ENCODE measurements around the gene TMED10.

Gene TMED10

GRCh38 chr14:75176142-75176820 is at the start of gene TMED10:
TMED10 (minus strand) TSS chr14:75176612; CDS start chr14:75176579, 33 bp downstream.
- DNase-seq (ENCODE audit: low read depth): peak; percentile 84
- H3K4me3 ChIP-seq (ENCODE audit: control insufficient read depth, low read depth, low read length): peak within 1 kb of the TSS; percentile 93
- no peak for TF ChIP-seq CTCF (conservative IDR thresholded peaks at IDR 0.05; ENCODE audit: control insufficient read depth, insufficient read depth, low read depth, low read length)

GRCh38 chr14:75224561-75224960 is 48.1 kb upstream of the TMED10 start:
- H3K4me3 ChIP-seq (ENCODE audit: control insufficient read depth, low read depth, low read length): no peak overlapping the region
- no peak for TF ChIP-seq CTCF (conservative IDR thresholded peaks at IDR 0.05; ENCODE audit: control insufficient read depth, insufficient read depth, low read depth, low read length)
- DNase-seq (ENCODE audit: low read depth): peak; percentile 36

GRCh38 chr14:75223664-75224154 is 47.3 kb upstream of the TMED10 start:
- H3K4me3 ChIP-seq (ENCODE audit: control insufficient read depth, low read depth, low read length): no peak overlapping the region
- no peak for TF ChIP-seq CTCF (conservative IDR thresholded peaks at IDR 0.05; ENCODE audit: control insufficient read depth, insufficient read depth, low read depth, low read length)
- DNase-seq (ENCODE audit: low read depth): no peak

GRCh38 chr14:75222208-75222701 is 45.8 kb upstream of the TMED10 start:
- no peak for TF ChIP-seq CTCF (conservative IDR thresholded peaks at IDR 0.05; ENCODE audit: control insufficient read depth, insufficient read depth, low read depth, low read length)
- H3K4me3 ChIP-seq (ENCODE audit: control insufficient read depth, low read depth, low read length): no peak overlapping the region
- peak; percentile 91 for DNase-seq (ENCODE audit: low read depth)

- H3K4me3 ChIP-seq (ENCODE audit: control insufficient read depth, low read depth, low read length): no peak overlapping the region
- DNase-seq (ENCODE audit: low read depth): no peak
- no peak for TF ChIP-seq CTCF (conservative IDR thresholded peaks at IDR 0.05; ENCODE audit: control insufficient read depth, insufficient read depth, low read depth, low read length)
These were observed 45.4 kb upstream of the TMED10 start for GRCh38 chr14:75221797-75222196.

- TF ChIP-seq CTCF (conservative IDR thresholded peaks at IDR 0.05; ENCODE audit: control insufficient read depth, insufficient read depth, low read depth, low read length): no peak
- DNase-seq (ENCODE audit: low read depth): no peak
- no peak overlapping the region for H3K4me3 ChIP-seq (ENCODE audit: control insufficient read depth, low read depth, low read length)
These were observed 43.7 kb upstream of the TMED10 start for GRCh38 chr14:75220156-75220555.
